Activated T-cell treated with anti-CD3 and anti-CD28 coated beads, Interleukin-2, amount 50 U/mL, for 72 hours (primary cell): ENCODE data around the gene ELF4. TPM values are rescaled to one million over a fixed set of nuclear protein-coding genes. Genes with fewer than 3 reads are reported as not detected.

ENCODE experiments used
- ATAC-seq, 2 donors: fragments of 150-1000 bp; cut with Tn5 transposase; replicated peaks in 1 of 2; 2 replicates each; pipeline ENCODE4 v1.10.0; 2021; ENCODE audit warnings: moderate library complexity in 2 of 2, mild to moderate bottlenecking in 1 of 2
- DNase-seq, 2 donors: peaks; one replicate each; pipeline ENCODE4 v3.0.0; 2021 to 2022; ENCODE audit warnings: mixed read lengths in 1 of 2
- H3K27ac Mint-ChIP-seq: one replicate; pipeline ENCODE4 v1.8.0; 2022; ENCODE audit warnings: mild to moderate bottlenecking, moderate library complexity, mixed read lengths
- H3K27me3 Mint-ChIP-seq: one replicate; pipeline ENCODE4 v1.8.0; 2022; ENCODE audit warnings: low read depth, mixed read lengths
- H3K36me3 Mint-ChIP-seq, 2 donors: one replicate each; pipeline ENCODE4 v1.8.0; 2022; ENCODE audit warnings: mixed read lengths in 2 of 2, mild to moderate bottlenecking in 1 of 2; ENCODE audit not compliant: insufficient read depth in 2 of 2
- H3K4me1 Mint-ChIP-seq: one replicate; pipeline ENCODE4 v1.8.0; 2022; ENCODE audit warnings: low read depth, mixed read lengths
- H3K4me3 Mint-ChIP-seq, 2 donors: one replicate each; pipeline ENCODE4 v1.8.0; 2022; ENCODE audit warnings: mild to moderate bottlenecking in 2 of 2, mixed read lengths in 2 of 2, moderate library complexity in 2 of 2
- H3K9me3 Mint-ChIP-seq, 2 donors: one replicate each; pipeline ENCODE4 v1.8.0; 2022; ENCODE audit warnings: mixed read lengths in 2 of 2
- total RNA-seq, 2 donors: library from RNA; stranded (reverse); gene quantifications; one replicate each; pipeline ENCODE4 v1.2.3, GENCODE V29; 2022

The ELF4 gene
- total RNA-seq, 2 donors from 2014 or later, result 37.9 to 41.0 TPM

- Mint-ChIP-seq H3K9me3 (no peaks in the 10 kb centered on the region), H3K4me3 (peak overlapping the region; percentile 83 to 93), H3K4me1 (peaks cover 40% of the 10 kb centered on the region), H3K27ac (peak overlapping the region; percentile 94), H3K27me3 (peaks cover 6% of the 10 kb centered on the region), H3K36me3 (peaks cover 0 to 1% of the 10 kb centered on the region in 2 donors)
- DNase-seq, result peak; percentile 52
- ATAC-seq, result peak; percentile 55 to 74
Measured at GRCh38 chrX:130108647-130109428, 1.5 kb downstream of the ELF4 start.

DNA sequence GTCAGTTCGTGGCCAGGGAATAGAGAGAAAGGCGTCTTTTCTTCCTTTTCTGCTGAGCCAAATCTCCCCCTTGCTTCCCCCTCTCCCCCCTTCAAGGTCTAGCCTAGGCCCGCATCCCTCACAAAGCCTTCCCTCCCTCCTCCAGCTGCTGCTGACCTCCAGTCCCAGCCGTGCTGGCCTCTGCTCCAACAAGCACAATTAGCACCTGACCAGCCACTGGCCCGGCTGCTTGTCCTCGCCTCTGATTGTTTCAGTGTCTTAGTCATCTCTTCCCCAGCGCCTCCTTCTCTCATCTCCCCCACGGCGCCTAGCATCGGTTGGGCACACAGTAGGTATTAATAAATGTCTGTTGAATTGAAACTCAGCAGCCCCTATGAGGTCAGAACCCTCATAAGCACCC, 4.2 kb downstream of the ELF4 start:
- DNase-seq, result no peak
- Mint-ChIP-seq H3K36me3 (peaks cover 0 to 1% of the 10 kb centered on the region in 2 donors), H3K27me3 (peaks cover 6% of the 10 kb centered on the region), H3K4me1 (peaks cover 42% of the 10 kb centered on the region), H3K9me3 (no peaks in the 10 kb centered on the region), H3K27ac (peak overlapping the region; percentile 55), H3K4me3 (peak overlapping the region in 1 of 2 donors; percentile 9)
- ATAC-seq, result no peak

DNA sequence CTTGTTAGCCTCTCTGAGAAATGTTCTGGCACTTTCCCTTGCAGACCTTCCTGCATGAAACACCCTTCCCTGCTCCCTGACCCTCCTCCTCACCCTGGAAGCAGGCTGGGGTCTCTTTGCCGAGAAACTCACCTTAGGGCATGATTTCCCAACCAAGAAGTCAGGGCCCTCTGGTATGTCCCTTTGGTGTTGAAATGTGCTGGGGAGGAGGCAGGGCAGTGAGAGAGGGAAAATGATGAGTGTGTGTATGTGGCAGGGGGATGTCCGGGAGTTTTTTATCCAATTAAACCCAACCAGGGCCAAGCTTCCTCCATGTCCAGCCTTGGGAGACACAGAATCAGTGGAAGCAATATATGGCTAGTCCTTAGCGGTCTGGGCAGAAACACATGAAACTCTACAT, 5.1 kb downstream of the ELF4 start:
- Mint-ChIP-seq H3K4me1 (peaks cover 50% of the 10 kb centered on the region), H3K36me3 (peaks cover 0 to 3% of the 10 kb centered on the region in 2 donors), H3K4me3 (no peak overlapping the region), H3K27me3 (peaks cover 6% of the 10 kb centered on the region), H3K9me3 (no peaks in the 10 kb centered on the region), H3K27ac (no peak overlapping the region)
- ATAC-seq, result no peak
- DNase-seq, result no peak

GRCh38 chrX:130103605-130104004, 6.7 kb downstream of the ELF4 start:
- no peak for ATAC-seq
- Mint-ChIP-seq H3K4me1 (peaks cover 56% of the 10 kb centered on the region), H3K36me3 (peaks cover 0 to 2% of the 10 kb centered on the region in 2 donors)

GRCh38 chrX:130100180-130100579, 10.1 kb downstream of the ELF4 start:
- peaks cover 49% of the 10 kb centered on the region for H3K4me1 Mint-ChIP-seq
- peaks cover 6% of the 10 kb centered on the region for H3K27me3 Mint-ChIP-seq
- DNase-seq (no peak), ATAC-seq (no peak)
- H3K36me3 Mint-ChIP-seq, result peaks cover 0 to 2% of the 10 kb centered on the region in 2 donors
- no peaks in the 10 kb centered on the region for H3K9me3 Mint-ChIP-seq
- no peak overlapping the region for H3K27ac Mint-ChIP-seq
- no peak overlapping the region for H3K4me3 Mint-ChIP-seq

More at GRCh38 chrX:130103605-130104004, 6.7 kb downstream of the ELF4 start:
- Mint-ChIP-seq H3K4me3 (no peak overlapping the region), H3K27me3 (peaks cover 6% of the 10 kb centered on the region), H3K27ac (no peak overlapping the region), H3K9me3 (no peaks in the 10 kb centered on the region)
- DNase-seq, result no peak

DNA sequence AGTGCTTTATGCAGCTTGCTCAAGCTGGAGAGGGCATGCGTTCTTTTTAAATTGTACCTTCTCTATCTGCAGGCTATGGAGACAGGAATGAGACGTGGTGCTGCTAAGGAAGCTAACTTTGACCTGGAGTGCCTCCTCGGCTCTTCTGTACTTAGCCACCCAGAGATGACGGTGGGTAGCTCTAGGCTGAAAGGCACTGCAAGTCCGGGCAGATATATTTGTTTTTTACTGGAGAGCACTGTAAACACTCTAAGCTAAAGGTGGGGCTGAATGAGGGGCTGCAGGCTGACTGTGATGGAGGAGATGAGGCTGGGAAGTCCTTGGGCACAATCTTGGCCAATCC, 12.1 kb downstream of the ELF4 start:
- ATAC-seq (no peak), DNase-seq (no peak)
- H3K9me3 Mint-ChIP-seq, result no peaks in the 10 kb centered on the region
- peak overlapping the region; percentile 46 to 49 for H3K4me3 Mint-ChIP-seq
- H3K27ac Mint-ChIP-seq, result peak overlapping the region; percentile 66
- peaks cover 0 to 2% of the 10 kb centered on the region in 2 donors for H3K36me3 Mint-ChIP-seq
- no peaks in the 10 kb centered on the region for H3K27me3 Mint-ChIP-seq
- H3K4me1 Mint-ChIP-seq, result peaks cover 56% of the 10 kb centered on the region

DNA sequence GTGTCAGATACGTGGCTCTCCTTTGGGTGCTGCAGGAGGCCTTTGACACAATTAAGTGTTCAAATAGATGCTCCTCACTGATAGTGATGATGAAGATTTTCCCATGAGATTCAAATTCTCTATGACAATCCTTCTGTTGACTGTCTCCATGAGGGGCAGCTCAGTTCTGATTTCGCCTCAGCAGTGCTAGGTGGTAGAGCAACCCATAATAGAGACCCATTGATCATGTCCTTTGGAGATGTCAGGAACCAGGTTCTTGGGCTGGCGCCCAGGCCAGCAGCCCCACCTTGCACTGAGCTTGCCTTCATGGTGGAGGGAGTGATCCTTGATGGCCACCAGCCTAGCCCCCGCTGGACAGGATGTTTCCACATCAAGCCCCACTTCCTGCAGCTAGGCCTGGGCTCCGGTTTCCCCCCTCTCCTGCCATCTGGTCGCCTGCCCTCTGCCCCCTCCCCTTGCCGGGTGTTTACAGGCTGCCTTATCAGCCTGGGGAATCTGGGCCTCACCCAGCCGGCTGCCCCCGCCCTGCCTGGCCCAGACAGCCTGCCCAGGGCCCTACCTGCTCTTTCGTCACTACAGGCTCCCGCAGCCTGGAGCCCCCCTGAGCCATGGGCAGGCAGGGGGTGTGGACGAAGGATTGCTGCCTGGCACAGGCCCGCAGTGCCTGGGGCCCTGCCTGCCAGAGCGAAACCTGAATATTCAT, 12.6 kb downstream of the ELF4 start:
- DNase-seq (no peak), ATAC-seq (peak; percentile 48 to 53)
- Mint-ChIP-seq H3K27ac (peak overlapping the region; percentile 66), H3K4me3 (peak overlapping the region; percentile 46 to 49), H3K36me3 (peaks cover 0 to 2% of the 10 kb centered on the region in 2 donors), H3K4me1 (peaks cover 60% of the 10 kb centered on the region), H3K27me3 (no peaks in the 10 kb centered on the region), H3K9me3 (no peaks in the 10 kb centered on the region)

- H3K27ac Mint-ChIP-seq, result peak overlapping the region; percentile 19
- no peaks in the 10 kb centered on the region for H3K27me3 Mint-ChIP-seq
- H3K4me3 Mint-ChIP-seq, result no peak overlapping the region
- DNase-seq (no peak), ATAC-seq (no peak)
- H3K9me3 Mint-ChIP-seq, result no peaks in the 10 kb centered on the region
- H3K36me3 Mint-ChIP-seq, result no peaks in the 10 kb centered on the region
- peaks cover 65% of the 10 kb centered on the region for H3K4me1 Mint-ChIP-seq
Measured at GRCh38 chrX:130095249-130096030, 14.9 kb downstream of the ELF4 start.

GRCh38 chrX:130094696-130095095, 15.6 kb downstream of the ELF4 start:
- no peaks in the 10 kb centered on the region for H3K9me3 Mint-ChIP-seq
- no peaks in the 10 kb centered on the region for H3K36me3 Mint-ChIP-seq
- ATAC-seq, result no peak
- H3K27me3 Mint-ChIP-seq, result no peaks in the 10 kb centered on the region
- DNase-seq, result no peak
- H3K4me1 Mint-ChIP-seq, result peaks cover 65% of the 10 kb centered on the region
- no peak overlapping the region for H3K4me3 Mint-ChIP-seq
- H3K27ac Mint-ChIP-seq, result no peak overlapping the region

DNA sequence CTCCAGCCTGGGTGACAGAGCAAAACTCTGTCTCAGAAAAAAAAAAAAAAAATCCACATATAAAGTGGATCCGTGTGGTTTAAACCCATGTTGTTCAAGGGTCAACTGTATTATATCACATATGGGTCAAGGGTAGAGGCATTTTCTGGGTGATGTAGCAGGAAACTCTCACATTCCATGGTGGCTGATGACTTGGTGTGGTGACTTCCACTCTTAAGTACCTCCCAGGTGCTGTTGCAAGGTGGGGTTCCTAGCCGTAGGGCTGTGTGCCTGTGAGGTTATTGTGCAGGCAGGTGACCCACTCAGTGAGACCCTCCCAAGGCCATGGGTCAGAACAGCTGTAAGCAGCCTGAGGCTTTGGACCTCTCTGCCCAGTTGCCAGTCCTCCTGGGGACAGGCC, 17.0 kb downstream of the ELF4 start:
- Mint-ChIP-seq H3K36me3 (no peaks in the 10 kb centered on the region), H3K4me1 (peaks cover 65% of the 10 kb centered on the region), H3K9me3 (no peaks in the 10 kb centered on the region), H3K4me3 (no peak overlapping the region), H3K27ac (no peak overlapping the region), H3K27me3 (no peaks in the 10 kb centered on the region)
- ATAC-seq (no peak), DNase-seq (no peak)

DNA sequence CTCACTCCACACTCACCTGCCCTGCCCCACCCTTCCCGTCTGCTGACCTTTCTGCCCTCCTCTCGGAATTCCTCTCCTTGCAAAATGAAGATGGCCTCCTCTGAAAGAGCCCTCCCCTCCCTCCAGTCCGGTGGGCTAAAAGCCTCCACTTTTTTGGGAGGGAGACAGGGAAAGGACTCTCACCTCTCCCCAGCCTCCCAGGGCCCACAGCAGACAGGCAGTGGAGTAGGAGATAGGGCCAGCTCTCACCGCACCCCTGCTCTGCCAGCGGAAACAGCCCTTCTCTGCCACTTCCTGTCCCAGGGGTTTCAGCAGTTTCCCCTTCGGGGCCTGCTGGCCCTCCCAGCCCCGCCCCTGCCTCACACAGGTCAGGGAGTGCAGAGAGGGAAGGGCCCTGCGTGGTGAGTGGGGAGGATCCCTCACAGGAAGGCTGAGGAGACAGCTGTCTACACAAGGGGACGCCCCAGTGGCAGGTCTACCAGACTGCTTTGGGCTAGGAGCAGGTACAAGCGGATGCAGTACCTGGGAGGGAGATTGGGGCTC, 18.2 kb downstream of the ELF4 start:
- Mint-ChIP-seq H3K27me3 (no peaks in the 10 kb centered on the region), H3K36me3 (peaks cover 0 to 1% of the 10 kb centered on the region in 2 donors), H3K27ac (peak overlapping the region; percentile 82), H3K4me3 (peak overlapping the region; percentile 89 to 93), H3K9me3 (no peaks in the 10 kb centered on the region), H3K4me1 (peaks cover 71% of the 10 kb centered on the region)
- peak; percentile 98 for ATAC-seq
- DNase-seq, result peak; percentile 84 to 91

DNA sequence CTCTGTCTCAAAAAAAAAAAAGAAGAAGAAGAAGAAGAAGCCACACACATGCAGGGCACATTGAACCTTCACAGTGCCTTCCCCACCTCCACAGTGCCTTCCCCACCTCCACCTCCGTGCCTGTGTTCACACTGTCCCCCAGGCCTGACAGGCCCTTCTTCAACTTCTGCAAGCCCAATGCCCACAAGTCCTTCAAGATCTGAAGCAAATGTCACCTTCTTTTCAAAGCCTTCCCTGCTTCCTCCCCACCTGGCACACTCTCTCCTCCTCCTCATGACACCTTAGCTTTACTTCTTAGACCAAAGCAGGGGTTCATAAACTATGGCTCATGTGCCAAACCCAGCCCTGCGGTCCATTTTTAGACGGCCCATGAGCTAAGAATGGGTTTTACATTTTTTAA, 19.9 kb downstream of the ELF4 start:
- peak overlapping the region; percentile 50 to 60 for H3K4me3 Mint-ChIP-seq
- ATAC-seq, result no peak
- no peaks in the 10 kb centered on the region for H3K27me3 Mint-ChIP-seq
- peaks cover 0 to 1% of the 10 kb centered on the region in 2 donors for H3K36me3 Mint-ChIP-seq
- no peak for DNase-seq
- no peaks in the 10 kb centered on the region for H3K9me3 Mint-ChIP-seq
- peak overlapping the region; percentile 68 for H3K27ac Mint-ChIP-seq
- peaks cover 79% of the 10 kb centered on the region for H3K4me1 Mint-ChIP-seq
